Pancreas (tissue), 10 donors: Measurements from ENCODE around the gene TRERF1. TPM values are rescaled to one million over a fixed set of nuclear protein-coding genes. Genes with fewer than 3 reads are reported as not detected.

ENCODE experiments used
- ATAC-seq, 4 donors: fragments of 200-7000 bp; cut with Tn5 transposase; one replicate each; pipeline versions ENCODE4 v1.8.0 to v1.9.1; 2020; ENCODE audit warnings: mild to moderate bottlenecking in 4 of 4, moderate library complexity in 4 of 4
- DNase-seq, 6 donors: peaks; one replicate each; pipeline ENCODE4 v3.0.0-alpha.2; 2020
- FAIRE-seq: peaks from 2 replicates; lab custom pipeline; 2012; peaks lifted over from hg19 to GRCh38; lab: Jason Lieb, UNC
- H3K27ac ChIP-seq, 4 donors: fragments of 200-600 bp; sonication (generic); 1 replicate in 3 of 4; 2 replicates in 1 of 4; pipeline versions ENCODE4 v1.5.0 to v1.8.0; 2020
- H3K27me3 ChIP-seq, 4 donors: fragments of 200-600 bp; one replicate each; pipeline ENCODE4 v1.8.0; 2021
- H3K36me3 ChIP-seq, 3 donors: fragments of 200-600 bp; sonication (generic) in 1 of 3; one replicate each; pipeline versions ENCODE4 v1.5.0 to v1.8.0; 2020 to 2021
- H3K4me1 ChIP-seq, 3 donors: fragments of 200-600 bp; one replicate each; pipeline ENCODE4 v1.8.0; 2021
- H3K4me3 ChIP-seq, 4 donors: fragments of 200-600 bp; sonication (generic) in 2 of 4; one replicate each; pipeline versions ENCODE4 v1.5.0 to v1.8.0; 2020 to 2021
- H3K9me3 ChIP-seq, 4 donors: fragments of 200-600 bp; one replicate each; pipeline ENCODE4 v1.8.0; 2021
- CTCF ChIP-seq, 4 donors: fragments of 200-600 bp; sonication (generic) in 3 of 4; IDR thresholded peaks; one replicate each; pipeline versions ENCODE4 v1.5.0 to v1.8.0; 2021; ENCODE audit warnings: antibody characterized with exemption in 4 of 4
- WGBS, 2 donors: extraction: QIAGEN DNeasy Blood & Tissue Kit; methylation state at CpG; one replicate each; pipeline ENCODE4 v1.1.7; 2013; 5-methylcytosine and 5-hydroxymethylcytosine counted together
- intact Hi-C, 3 donors: fragments of 100-400 bp; cut with DNase I; formaldehyde crosslinking; loops; one replicate each; pipeline versions ENCODE4 v1.11.1 to v1.14.2; 2022
- polyA plus RNA-seq, 2 donors: library from polyadenylated mRNA; stranded (reverse); fragments of 200-250 nt; gene quantifications; one replicate each; pipeline ENCODE4 v1.2.3, GENCODE V29; 2013
- total RNA-seq, 6 donors: library from RNA; stranded (reverse); fragmentation: NEBNext Ultra II Directional in 4 of 6; extraction: Animal tissue kit (Norgen Biotek cat#: 25700) in 4 of 6; gene quantifications; one replicate each; pipeline versions ENCODE4 v1.2.1 to v1.2.4, GENCODE V29; 2021 to 2023
- donor health status: healthy with polysubstance abuse.
- donor health status: DM: no; HTN: no; CAD: no; lungs with moderate emphysema.
- donor health status: DM: no; HTN: no; CAD: no.
- donor health status: control.
- donor health status: control.
- donor health status: Bipolar disorder and iron deficiency.
- donor health status: DM: yes; HTN: yes; CAD: no.
- donor health status: DM: no; HTN: no; CAD: no.
- donor health status: DM: no; HTN: no; CAD: no.
- donor health status: DM: yes; HTN: yes; CAD: no.

Gene TRERF1
- total and polyA plus RNA-seq, 8 donors: 0.94 to 2.5 (median 1.5) TPM

- ATAC-seq (no peak), DNase-seq (no peak), FAIRE-seq (no peak)
- TF ChIP-seq CTCF (IDR thresholded peaks at IDR 0.05): no peak
- intact Hi-C loops: no loop called here
- 89 to 95% methylated on average over 8 of the region's 8 CpGs for WGBS, 2 donors
- Histone ChIP-seq H3K27ac (no peak overlapping the region), H3K4me1 (no peaks in the 10 kb centered on the region), H3K36me3 (no peaks in the 10 kb centered on the region), H3K4me3 (no peak overlapping the region), H3K27me3 (no peaks in the 10 kb centered on the region), H3K9me3 (no peaks in the 10 kb centered on the region)
Measured at GRCh38 chr6:42374018-42374669, 77.6 kb downstream of the TRERF1 start.

- Histone ChIP-seq H3K27me3 (no peaks in the 10 kb centered on the region), H3K4me1 (no peaks in the 10 kb centered on the region), H3K36me3 (no peaks in the 10 kb centered on the region), H3K27ac (no peak overlapping the region), H3K4me3 (no peak overlapping the region), H3K9me3 (no peaks in the 10 kb centered on the region)
- ATAC-seq: no peak
- FAIRE-seq: no peak
- intact Hi-C loops: no loop called here
- 74 to 82% methylated on average over 4 of the region's 4 CpGs for WGBS, 2 donors
- no peak for DNase-seq
- TF ChIP-seq CTCF (IDR thresholded peaks at IDR 0.05): no peak
Measured at GRCh38 chr6:42372699-42373098, 79.0 kb downstream of the TRERF1 start.

DNA sequence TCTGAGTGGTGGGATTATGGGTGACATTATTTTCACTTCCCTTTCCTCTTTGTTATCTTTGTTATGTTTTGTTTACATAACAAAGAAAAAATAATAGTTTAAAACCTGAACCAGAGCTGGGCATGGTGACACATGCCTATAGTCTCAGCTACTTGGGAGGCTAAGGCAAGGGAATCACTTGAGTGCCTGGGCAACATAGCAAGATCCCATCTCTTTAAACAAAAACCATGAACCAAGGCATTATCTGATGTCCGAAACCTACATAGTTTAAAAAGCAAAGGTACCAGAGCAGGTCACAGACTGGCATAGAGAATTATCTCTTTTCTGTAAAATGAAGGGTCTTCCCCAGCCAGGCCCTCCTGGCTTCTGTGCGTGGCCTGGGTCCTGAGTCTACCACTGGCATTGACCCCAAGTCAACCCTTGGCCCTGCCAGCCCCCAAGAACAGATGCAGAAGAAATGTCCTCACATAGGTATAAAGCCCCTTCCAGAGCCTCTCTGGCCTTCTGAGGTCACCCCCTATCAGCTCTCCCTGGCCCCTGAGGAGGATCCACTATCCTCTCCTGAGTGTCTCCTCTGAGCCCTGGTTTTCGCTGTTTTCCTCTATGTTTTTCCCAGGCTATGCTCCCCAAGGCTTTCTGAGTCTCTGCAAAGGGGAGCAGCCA, 81.3 kb downstream of the TRERF1 start:
- FAIRE-seq: no peak

GRCh38 chr6:42369568-42369967, 82.2 kb downstream of the TRERF1 start:
- intact Hi-C loops: no loop called here
- no peaks in the 10 kb centered on the region for H3K4me1 ChIP-seq
- FAIRE-seq: no peak
- H3K27ac ChIP-seq: no peak overlapping the region
- no peaks in the 10 kb centered on the region for H3K27me3 ChIP-seq
- ATAC-seq: no peak
- 93 to 100% methylated on average over 2 of the region's 2 CpGs for WGBS, 2 donors
- no peaks in the 10 kb centered on the region for H3K36me3 ChIP-seq
- DNase-seq: no peak
- no peak overlapping the region for H3K4me3 ChIP-seq
- no peaks in the 10 kb centered on the region for H3K9me3 ChIP-seq
- TF ChIP-seq CTCF (IDR thresholded peaks at IDR 0.05): no peak

More for the DNA sequence above, 81.3 kb downstream of the TRERF1 start:
- H3K27ac ChIP-seq: no peak overlapping the region
- ATAC-seq (no peak), DNase-seq (no peak)
- 97 to 99% methylated on average over 3 of the region's 3 CpGs for WGBS, 2 donors
- H3K4me1 ChIP-seq: no peaks in the 10 kb centered on the region
- intact Hi-C loops: no loop called here
- no peaks in the 10 kb centered on the region for H3K27me3 ChIP-seq
- TF ChIP-seq CTCF (IDR thresholded peaks at IDR 0.05): no peak
- H3K9me3 ChIP-seq: no peaks in the 10 kb centered on the region
- H3K4me3 ChIP-seq: no peak overlapping the region
- H3K36me3 ChIP-seq: no peaks in the 10 kb centered on the region

GRCh38 chr6:42368181-42368580, 83.5 kb downstream of the TRERF1 start:
- no peaks in the 10 kb centered on the region for H3K36me3 ChIP-seq
- no peak overlapping the region for H3K4me3 ChIP-seq
- peak in 1 of 4 donors; percentile 14 for ATAC-seq
- no peaks in the 10 kb centered on the region for H3K9me3 ChIP-seq
- peak overlapping the region in 1 of 4 donors; percentile 37 for H3K27ac ChIP-seq
- TF ChIP-seq CTCF (IDR thresholded peaks at IDR 0.05): no peak
- 92 to 94% methylated on average over 7 of the region's 7 CpGs for WGBS, 2 donors
- no peaks in the 10 kb centered on the region for H3K27me3 ChIP-seq
- intact Hi-C loops: no loop called here
- no peak for FAIRE-seq
- no peak for DNase-seq
- no peaks in the 10 kb centered on the region for H3K4me1 ChIP-seq
